Body of pancreas (tissue), 4 donors: Measurements from ENCODE around the gene NSG1. TPM values are rescaled to one million over a fixed set of nuclear protein-coding genes. Genes with fewer than 3 reads are reported as not detected.

Experiments
- ATAC-seq: fragments of 150-250 bp; one replicate; pipeline ENCODE4 v1.9.1; 2016
- DNase-seq, 4 donors: peaks; one replicate each; pipeline ENCODE4 v3.0.0-alpha.2; 2019
- H3K27ac ChIP-seq, 4 donors: fragments of 200-600 bp; sonication (generic); 1 replicate in 3 of 4; 2 replicates in 1 of 4; pipeline versions ENCODE4 v1.5.1 to v1.6.1; 2016 to 2019; ENCODE audit warnings: mild to moderate bottlenecking in 1 of 4, mixed read lengths in 1 of 4, moderate library complexity in 1 of 4
- H3K27me3 ChIP-seq, 2 donors: fragments of 200-600 bp; sonication (generic); one replicate each; pipeline ENCODE4 v1.6.0; 2016; ENCODE audit warnings: mild to moderate bottlenecking in 1 of 2
- H3K36me3 ChIP-seq, 2 donors: fragments of 200-600 bp; sonication (generic); replicated peaks in 1 of 2; 2 replicates each; pipeline ENCODE4 v1.5.1; 2016; ENCODE audit warnings: low read depth in 2 of 2; ENCODE audit not compliant: insufficient read depth in 1 of 2
- H3K4me1 ChIP-seq: fragments of 200-600 bp; sonication (generic); one replicate; pipeline ENCODE4 v1.6.0; 2016
- H3K4me3 ChIP-seq, 2 donors: fragments of 200-600 bp; sonication (generic); 1 replicate in 1 of 2; 2 replicates in 1 of 2; pipeline ENCODE4 v1.5.1; 2016 to 2019
- H3K9me3 ChIP-seq, 3 donors: fragments of 200-600 bp; sonication (generic); 1 replicate in 2 of 3; 2 replicates in 1 of 3; pipeline ENCODE4 v1.5.1; 2016
- POLR2A ChIP-seq, 3 donors: fragments of 450-650 bp; IDR thresholded peaks; one replicate each; pipeline ENCODE4 v1.6.1; 2016; ENCODE audit warnings: antibody characterized with exemption in 3 of 3, mild to moderate bottlenecking in 2 of 3
- WGBS, 2 donors: methylation state at CpG; one replicate each; pipeline ENCODE4 v1.1.5; 2017; 5-methylcytosine and 5-hydroxymethylcytosine counted together
- intact Hi-C: fragments of 100-400 bp; cut with DNase I; formaldehyde crosslinking; loops from one replicate; pipeline ENCODE4 v1.15.1; 2023
- total RNA-seq, 2 donors: library from RNA; depleted of rRNA; stranded (reverse); fragments of >200 nt; gene quantifications; one replicate each; pipeline ENCODE4 v1.1.0, GENCODE V29; 2016
- TF ChIP-seq, protein P1 (sequence below), 7 experiments: fragments of 450-650 bp in 4 of 7; fragments of 200-600 bp in 3 of 7; sonication (generic) in 3 of 7; IDR thresholded peaks; one replicate each; pipeline ENCODE4 v1.5.1; 2016 to 2019; ENCODE audit warnings: antibody characterized with exemption in 7 of 7

Gene NSG1
- total RNA-seq, 2 donors from 2014 or later: 0.78 to 1.3 TPM

DNA sequence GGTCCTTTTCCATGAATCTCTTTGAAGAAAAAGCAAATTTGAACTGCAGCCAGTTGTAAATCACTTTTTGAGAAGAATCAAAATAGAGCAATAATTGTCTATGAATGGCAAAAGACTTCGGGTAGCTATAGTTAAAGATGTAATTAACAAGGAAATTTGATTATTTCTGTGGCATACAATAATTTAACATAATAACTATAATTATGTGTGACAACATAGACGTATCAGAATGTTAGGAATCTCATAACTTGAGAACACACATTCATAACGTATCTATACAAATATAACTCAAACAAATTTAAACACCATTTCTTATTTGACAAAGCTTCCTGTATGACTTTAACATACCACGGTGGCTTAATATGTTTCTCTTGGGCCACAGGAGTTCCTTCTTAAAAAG, 36.0 kb upstream of the NSG1 start:
- Histone ChIP-seq H3K36me3 (no peaks in the 10 kb centered on the region), H3K4me3 (no peak overlapping the region), H3K9me3 (no peaks in the 10 kb centered on the region), H3K27me3 (no peaks in the 10 kb centered on the region), H3K4me1 (no peaks in the 10 kb centered on the region), H3K27ac (no peak overlapping the region)
- whole genome bisulfite sequencing, 2 donors: 59 to 68% methylated on average over 4 of the region's 4 CpGs
- TF ChIP-seq, protein P1, sequence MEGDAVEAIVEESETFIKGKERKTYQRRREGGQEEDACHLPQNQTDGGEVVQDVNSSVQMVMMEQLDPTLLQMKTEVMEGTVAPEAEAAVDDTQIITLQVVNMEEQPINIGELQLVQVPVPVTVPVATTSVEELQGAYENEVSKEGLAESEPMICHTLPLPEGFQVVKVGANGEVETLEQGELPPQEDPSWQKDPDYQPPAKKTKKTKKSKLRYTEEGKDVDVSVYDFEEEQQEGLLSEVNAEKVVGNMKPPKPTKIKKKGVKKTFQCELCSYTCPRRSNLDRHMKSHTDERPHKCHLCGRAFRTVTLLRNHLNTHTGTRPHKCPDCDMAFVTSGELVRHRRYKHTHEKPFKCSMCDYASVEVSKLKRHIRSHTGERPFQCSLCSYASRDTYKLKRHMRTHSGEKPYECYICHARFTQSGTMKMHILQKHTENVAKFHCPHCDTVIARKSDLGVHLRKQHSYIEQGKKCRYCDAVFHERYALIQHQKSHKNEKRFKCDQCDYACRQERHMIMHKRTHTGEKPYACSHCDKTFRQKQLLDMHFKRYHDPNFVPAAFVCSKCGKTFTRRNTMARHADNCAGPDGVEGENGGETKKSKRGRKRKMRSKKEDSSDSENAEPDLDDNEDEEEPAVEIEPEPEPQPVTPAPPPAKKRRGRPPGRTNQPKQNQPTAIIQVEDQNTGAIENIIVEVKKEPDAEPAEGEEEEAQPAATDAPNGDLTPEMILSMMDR (IDR thresholded peaks at IDR 0.05): no peak
- TF ChIP-seq POLR2A (IDR thresholded peaks at IDR 0.05): no peak
- DNase-seq: no peak
- no peak for ATAC-seq
- intact Hi-C loops: no loop called here

- 9 to 18% methylated on average over 1 of the region's 1 CpG for WGBS, 2 donors
- H3K4me1 ChIP-seq: no peaks in the 10 kb centered on the region
- H3K36me3 ChIP-seq: no peaks in the 10 kb centered on the region
- intact Hi-C loops: no loop called here
- H3K4me3 ChIP-seq: no peak overlapping the region
- no peaks in the 10 kb centered on the region for H3K27me3 ChIP-seq
- DNase-seq (no peak), ATAC-seq (no peak)
- H3K27ac ChIP-seq: no peak overlapping the region
- TF ChIP-seq POLR2A (IDR thresholded peaks at IDR 0.05): no peak
- TF ChIP-seq, protein P1 (IDR thresholded peaks at IDR 0.05): no peak
- no peaks in the 10 kb centered on the region for H3K9me3 ChIP-seq
Measured at GRCh38 chr4:4355302-4355701, 31.6 kb upstream of the NSG1 start.

DNA sequence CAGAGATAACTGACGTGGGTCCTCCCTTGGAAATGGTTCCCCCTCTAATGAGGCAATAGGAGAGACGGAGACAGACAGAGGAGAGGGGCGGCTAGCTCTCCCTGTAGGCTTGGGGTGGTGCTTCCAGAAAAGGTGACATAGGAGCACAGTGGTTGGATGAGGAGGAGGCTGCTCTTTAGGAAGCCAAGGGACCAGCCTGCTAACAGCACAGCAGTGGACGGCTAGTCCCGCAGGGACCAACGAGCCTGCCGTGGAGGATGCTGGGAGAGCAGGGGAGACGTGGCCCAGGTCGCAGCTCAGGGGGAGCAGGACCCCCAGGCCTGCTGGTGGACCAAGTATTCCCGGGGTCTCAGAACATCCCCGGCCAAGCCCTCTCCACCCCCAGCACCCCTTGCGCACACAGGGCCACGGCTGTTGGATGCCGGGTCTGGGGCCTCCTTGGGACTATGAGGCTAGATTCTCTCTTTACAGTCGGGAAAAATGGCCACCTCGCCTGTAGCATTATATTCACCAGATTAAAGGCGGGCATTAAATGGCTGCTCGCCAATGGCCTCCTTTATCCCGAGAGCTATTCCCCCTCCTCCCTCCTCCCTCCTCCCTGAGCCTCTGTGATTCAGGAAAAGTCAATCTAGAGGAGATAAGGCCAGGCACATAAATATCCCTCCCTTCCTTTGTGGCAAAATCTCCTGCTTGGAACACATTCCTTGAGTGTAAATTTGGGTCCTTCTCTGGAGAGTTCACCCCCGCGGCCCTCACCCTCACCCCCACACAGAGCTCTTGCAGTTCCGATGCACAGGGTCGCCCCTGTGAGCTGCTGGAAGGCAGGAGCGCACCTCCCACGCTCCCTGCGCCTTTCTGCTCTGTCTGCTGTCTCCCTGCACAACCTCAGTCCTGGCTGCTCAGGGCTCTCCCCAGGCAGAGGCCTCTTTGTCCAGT, 30.5 kb upstream of the NSG1 start:
- DNase-seq: no peak

GRCh38 chr4:4358093-4358854, 28.6 kb upstream of the NSG1 start:
- H3K27me3 ChIP-seq: no peaks in the 10 kb centered on the region
- no peak for DNase-seq
- H3K36me3 ChIP-seq: no peaks in the 10 kb centered on the region
- TF ChIP-seq, protein P1 (IDR thresholded peaks at IDR 0.05): no peak
- no peak for TF ChIP-seq POLR2A (IDR thresholded peaks at IDR 0.05)
- WGBS, 2 donors: 41 to 46% methylated on average over 13 of the region's 13 CpGs
- no peak for ATAC-seq
- no peak overlapping the region for H3K27ac ChIP-seq
- H3K4me3 ChIP-seq: no peak overlapping the region
- intact Hi-C loops: no loop called here
- no peaks in the 10 kb centered on the region for H3K9me3 ChIP-seq
- no peaks in the 10 kb centered on the region for H3K4me1 ChIP-seq

More for the DNA sequence above, 30.5 kb upstream of the NSG1 start:
- Histone ChIP-seq H3K27ac (no peak overlapping the region), H3K4me1 (no peaks in the 10 kb centered on the region), H3K4me3 (no peak overlapping the region), H3K36me3 (no peaks in the 10 kb centered on the region), H3K9me3 (no peaks in the 10 kb centered on the region), H3K27me3 (no peaks in the 10 kb centered on the region)
- TF ChIP-seq POLR2A (IDR thresholded peaks at IDR 0.05): no peak
- TF ChIP-seq, protein P1 (IDR thresholded peaks at IDR 0.05): no peak
- 46 to 52% methylated on average over 22 to 26 of the region's 26 CpGs for WGBS, 2 donors
- intact Hi-C loops: no loop called here
- ATAC-seq: no peak
